OCI-LY1 (cell line): ENCODE data around the gene TPTE.
"Not testable (repeated sequence)": the region's sequence is repeated elsewhere in the genome, so short reads cannot be mapped to it uniquely, and the experiment has no call there.

Experiments
- H2AFZ ChIP-seq: fragments of 200-600 bp; sonication (generic), shearing (Covaris generic); 2 replicates; pipeline ENCODE4 v1.6.0; 2014; ENCODE audit warnings: antibody characterized with exemption, mild to moderate bottlenecking, low read length
- H3F3A ChIP-seq: fragments of 200-600 bp; sonication (generic), shearing (Covaris generic); 2 replicates; pipeline ENCODE4 v1.6.0; 2014; ENCODE audit warnings: mild to moderate bottlenecking, antibody characterized with exemption, low read length, moderate library complexity; ENCODE audit not compliant: insufficient read depth
- H3K27ac ChIP-seq: fragments of 200-600 bp; sonication (generic); 2 replicates; pipeline ENCODE4 v1.5.1; 2014; ENCODE audit warnings: low read length, mixed run types, mild to moderate bottlenecking, low read depth; ENCODE audit not compliant: poor library complexity, severe bottlenecking
- H3K27me3 ChIP-seq: fragments of 200-600 bp; sonication (generic); 2 replicates; pipeline ENCODE4 v1.6.0; 2014; ENCODE audit warnings: antibody characterized with exemption, mild to moderate bottlenecking, low read length, moderate library complexity; ENCODE audit not compliant: insufficient read depth
- H3K36me3 ChIP-seq: fragments of 200-600 bp; sonication (generic); 2 replicates; pipeline ENCODE4 v1.6.1; 2014; ENCODE audit warnings: mild to moderate bottlenecking, antibody characterized with exemption, low read length, moderate library complexity, mixed read lengths; ENCODE audit not compliant: insufficient read depth
- H3K4me1 ChIP-seq: fragments of 200-600 bp; sonication (generic); 2 replicates; pipeline ENCODE4 v1.5.1; 2014; ENCODE audit warnings: mild to moderate bottlenecking, low read length, moderate library complexity; ENCODE audit not compliant: insufficient read depth, severe bottlenecking
- H3K4me2 ChIP-seq: fragments of 200-600 bp; sonication (generic), shearing (Covaris generic); 2 replicates; pipeline ENCODE4 v1.6.1; 2014; ENCODE audit warnings: low read length
- H3K4me3 ChIP-seq: fragments of 200-600 bp; sonication (generic); 2 replicates; pipeline ENCODE4 v1.5.1; 2014; ENCODE audit warnings: low read length, low read depth, mild to moderate bottlenecking, mixed read lengths; ENCODE audit not compliant: poor library complexity, severe bottlenecking
- H3K79me2 ChIP-seq: fragments of 200-600 bp; shearing (Covaris generic); 2 replicates; pipeline ENCODE4 v1.6.1; 2016; ENCODE audit warnings: mixed run types, low read length, mixed read lengths; ENCODE audit not compliant: insufficient read depth
- H3K9ac ChIP-seq: fragments of 200-600 bp; sonication (generic), shearing (Covaris generic); 2 replicates; pipeline ENCODE4 v1.6.1; 2014; ENCODE audit warnings: mild to moderate bottlenecking, low read length, mixed read lengths
- H3K9me2 ChIP-seq: fragments of 200-600 bp; sonication (generic), shearing (Covaris generic); 2 replicates; pipeline ENCODE4 v1.6.1; 2014; ENCODE audit warnings: low read depth, mild to moderate bottlenecking, low read length, mixed read lengths
- H3K9me3 ChIP-seq: fragments of 200-600 bp; shearing (Covaris generic); 2 replicates; pipeline ENCODE4 v1.6.1; 2014; ENCODE audit warnings: low read length, mixed read lengths
- H4K20me1 ChIP-seq: fragments of 200-600 bp; sonication (generic), shearing (Covaris generic); 2 replicates; pipeline ENCODE4 v1.6.0; 2016; ENCODE audit warnings: mild to moderate bottlenecking, low read length; ENCODE audit not compliant: insufficient read depth
- TF ChIP-seq, protein P1 (sequence below): fragments of 200-600 bp; sonication (generic), shearing (Covaris generic); IDR thresholded peaks from 2 replicates; pipeline ENCODE4 v1.5.1; 2017; ENCODE audit warnings: mild to moderate bottlenecking, antibody characterized with exemption, low read length, moderate library complexity, mixed read lengths

Gene TPTE

DNA sequence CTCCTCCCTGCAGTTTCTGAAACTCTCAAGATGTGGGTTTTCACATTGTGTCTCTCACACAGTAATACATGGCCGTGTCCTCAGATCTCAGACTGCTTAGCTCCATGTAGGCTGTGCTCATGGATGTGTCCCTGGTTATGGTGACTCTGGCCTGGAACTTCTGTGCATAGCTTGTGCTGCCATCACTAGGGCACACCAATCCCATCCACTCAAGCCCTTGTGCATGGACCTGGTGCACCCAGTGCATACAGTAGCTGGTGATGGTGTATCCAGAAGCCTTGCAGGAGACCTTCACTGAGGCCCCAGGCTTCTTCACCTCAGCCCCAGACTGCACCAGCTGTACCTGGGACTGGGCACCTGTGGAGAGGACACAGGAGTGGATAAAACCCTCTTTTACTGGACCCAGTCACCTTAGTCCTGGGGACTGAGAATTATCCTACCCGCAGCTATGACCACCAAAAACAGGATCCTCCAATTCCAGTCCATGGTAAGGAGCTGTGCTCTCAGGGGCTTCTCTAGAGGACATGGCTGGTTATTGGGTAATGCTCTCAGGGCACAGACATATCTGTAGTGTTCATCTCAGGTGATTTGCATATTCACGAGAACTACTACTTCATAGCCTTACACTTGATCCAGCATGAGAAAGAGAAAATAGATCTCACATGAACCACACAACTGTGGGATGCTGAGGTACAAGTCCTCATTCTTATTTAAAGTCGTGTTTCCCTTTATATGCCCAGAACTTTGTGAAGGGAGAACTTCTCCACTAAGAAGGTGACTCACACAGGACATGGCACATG, 128.2 kb downstream of the TPTE start:
- not testable (repeated sequence) for H3K9me3 ChIP-seq, H3K36me3 ChIP-seq

DNA sequence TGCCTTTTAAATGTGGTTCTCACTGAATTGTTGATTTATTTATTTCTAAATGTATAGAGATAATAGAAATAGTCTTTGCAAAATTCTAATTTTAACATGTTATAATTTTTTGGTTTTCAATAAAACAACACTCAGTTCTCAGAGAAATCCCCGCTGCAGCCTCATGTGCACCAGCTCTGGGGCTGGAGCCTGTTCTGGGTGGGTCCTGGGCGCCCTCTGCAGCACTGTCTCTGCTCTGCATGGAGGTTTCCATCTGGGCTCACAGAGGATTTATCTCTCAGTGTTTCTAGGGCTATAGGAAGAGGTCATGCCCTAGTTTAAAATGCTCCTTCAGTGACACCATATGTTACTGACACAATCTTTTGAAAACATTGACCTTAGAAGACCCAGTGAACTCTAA, 128.9 kb downstream of the TPTE start:
- H3K4me3 ChIP-seq, H3K4me1 ChIP-seq, H3K9me2 ChIP-seq, H3K4me2 ChIP-seq, H3K79me2 ChIP-seq, H2AFZ ChIP-seq, H3K27me3 ChIP-seq, H3K27ac ChIP-seq, H3K36me3 ChIP-seq, H4K20me1 ChIP-seq, H3K9ac ChIP-seq, H3K9me3 ChIP-seq, H3F3A ChIP-seq: not testable (repeated sequence)
- TF ChIP-seq, protein P1, sequence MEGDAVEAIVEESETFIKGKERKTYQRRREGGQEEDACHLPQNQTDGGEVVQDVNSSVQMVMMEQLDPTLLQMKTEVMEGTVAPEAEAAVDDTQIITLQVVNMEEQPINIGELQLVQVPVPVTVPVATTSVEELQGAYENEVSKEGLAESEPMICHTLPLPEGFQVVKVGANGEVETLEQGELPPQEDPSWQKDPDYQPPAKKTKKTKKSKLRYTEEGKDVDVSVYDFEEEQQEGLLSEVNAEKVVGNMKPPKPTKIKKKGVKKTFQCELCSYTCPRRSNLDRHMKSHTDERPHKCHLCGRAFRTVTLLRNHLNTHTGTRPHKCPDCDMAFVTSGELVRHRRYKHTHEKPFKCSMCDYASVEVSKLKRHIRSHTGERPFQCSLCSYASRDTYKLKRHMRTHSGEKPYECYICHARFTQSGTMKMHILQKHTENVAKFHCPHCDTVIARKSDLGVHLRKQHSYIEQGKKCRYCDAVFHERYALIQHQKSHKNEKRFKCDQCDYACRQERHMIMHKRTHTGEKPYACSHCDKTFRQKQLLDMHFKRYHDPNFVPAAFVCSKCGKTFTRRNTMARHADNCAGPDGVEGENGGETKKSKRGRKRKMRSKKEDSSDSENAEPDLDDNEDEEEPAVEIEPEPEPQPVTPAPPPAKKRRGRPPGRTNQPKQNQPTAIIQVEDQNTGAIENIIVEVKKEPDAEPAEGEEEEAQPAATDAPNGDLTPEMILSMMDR = peak; percentile 52

More for the DNA sequence above, 128.2 kb downstream of the TPTE start:
- H3F3A ChIP-seq, H3K27ac ChIP-seq, H3K27me3 ChIP-seq, H3K9me2 ChIP-seq, H3K4me2 ChIP-seq, H3K79me2 ChIP-seq, H3K9ac ChIP-seq, H2AFZ ChIP-seq, H4K20me1 ChIP-seq, H3K4me3 ChIP-seq, H3K4me1 ChIP-seq: not testable (repeated sequence)
